ES-I3 (cell line): Measurements from ENCODE around the gene ZC3H7A.
"Not testable (repeated sequence)": the region's sequence is repeated elsewhere in the genome, so short reads cannot be mapped to it uniquely, and the experiment has no call there.

ENCODE experiments used
- H3K36me3 ChIP-seq: 2 replicates; pipeline ENCODE4 v1.6.1; 2013; ENCODE audit warnings: mild to moderate bottlenecking, low read length, control low read depth, moderate library complexity; ENCODE audit not compliant: insufficient read depth
- H3K4me1 ChIP-seq: 2 replicates; pipeline ENCODE4 v1.6.1; 2013; ENCODE audit warnings: mild to moderate bottlenecking, control low read depth, low read length; ENCODE audit not compliant: insufficient read depth
- H3K9ac ChIP-seq: 2 replicates; pipeline ENCODE4 v1.6.1; 2013; ENCODE audit warnings: low read depth, mild to moderate bottlenecking, low read length, moderate library complexity
- H3K9me3 ChIP-seq: 2 replicates; pipeline ENCODE4 v1.6.1; 2013; ENCODE audit warnings: mild to moderate bottlenecking, low read length, moderate library complexity; ENCODE audit not compliant: control insufficient read depth, insufficient read depth

Gene ZC3H7A, protein sequence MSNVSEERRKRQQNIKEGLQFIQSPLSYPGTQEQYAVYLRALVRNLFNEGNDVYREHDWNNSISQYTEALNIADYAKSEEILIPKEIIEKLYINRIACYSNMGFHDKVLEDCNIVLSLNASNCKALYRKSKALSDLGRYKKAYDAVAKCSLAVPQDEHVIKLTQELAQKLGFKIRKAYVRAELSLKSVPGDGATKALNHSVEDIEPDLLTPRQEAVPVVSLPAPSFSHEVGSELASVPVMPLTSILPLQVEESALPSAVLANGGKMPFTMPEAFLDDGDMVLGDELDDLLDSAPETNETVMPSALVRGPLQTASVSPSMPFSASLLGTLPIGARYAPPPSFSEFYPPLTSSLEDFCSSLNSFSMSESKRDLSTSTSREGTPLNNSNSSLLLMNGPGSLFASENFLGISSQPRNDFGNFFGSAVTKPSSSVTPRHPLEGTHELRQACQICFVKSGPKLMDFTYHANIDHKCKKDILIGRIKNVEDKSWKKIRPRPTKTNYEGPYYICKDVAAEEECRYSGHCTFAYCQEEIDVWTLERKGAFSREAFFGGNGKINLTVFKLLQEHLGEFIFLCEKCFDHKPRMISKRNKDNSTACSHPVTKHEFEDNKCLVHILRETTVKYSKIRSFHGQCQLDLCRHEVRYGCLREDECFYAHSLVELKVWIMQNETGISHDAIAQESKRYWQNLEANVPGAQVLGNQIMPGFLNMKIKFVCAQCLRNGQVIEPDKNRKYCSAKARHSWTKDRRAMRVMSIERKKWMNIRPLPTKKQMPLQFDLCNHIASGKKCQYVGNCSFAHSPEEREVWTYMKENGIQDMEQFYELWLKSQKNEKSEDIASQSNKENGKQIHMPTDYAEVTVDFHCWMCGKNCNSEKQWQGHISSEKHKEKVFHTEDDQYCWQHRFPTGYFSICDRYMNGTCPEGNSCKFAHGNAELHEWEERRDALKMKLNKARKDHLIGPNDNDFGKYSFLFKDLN

DNA sequence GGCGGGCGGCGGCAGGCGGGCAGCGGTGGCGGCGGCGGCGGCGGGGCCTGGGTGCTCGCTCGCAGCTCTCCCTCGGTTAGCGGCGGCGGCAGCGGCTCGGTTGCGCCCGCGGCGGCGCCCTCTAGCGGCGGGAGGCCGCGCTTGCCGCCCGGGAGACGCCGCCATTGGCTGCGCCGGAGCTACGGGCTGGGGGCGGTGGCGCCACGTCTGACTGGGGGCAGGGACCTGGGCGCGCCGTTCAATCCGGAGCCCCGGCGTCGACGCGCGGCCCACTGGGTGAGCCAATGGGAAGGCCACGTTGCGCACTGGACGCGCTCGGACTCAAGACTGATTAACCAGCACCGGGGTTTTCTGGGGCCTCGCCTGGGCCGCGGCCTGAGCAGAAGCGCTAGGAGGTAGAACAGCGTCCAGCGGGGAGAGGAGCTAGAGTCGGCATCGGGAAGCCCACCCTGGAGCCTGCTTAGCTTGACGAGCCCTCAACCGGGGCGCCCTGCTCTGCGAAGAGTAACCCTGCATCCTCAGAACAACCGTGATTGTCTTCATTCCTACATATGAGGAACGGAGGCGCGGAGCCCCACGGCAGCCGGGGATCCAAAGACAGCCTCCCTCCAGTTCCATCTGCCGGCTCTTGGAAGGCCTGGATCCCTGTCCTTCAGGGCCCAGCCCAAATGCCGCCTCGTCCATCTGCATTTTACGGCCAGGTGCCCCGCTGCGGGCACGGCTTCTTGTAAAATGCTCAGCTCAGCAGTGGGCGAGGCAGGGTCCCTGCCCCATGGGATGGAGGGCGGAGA is at the start of gene ZC3H7A:
ZC3H7A (minus strand) TSS at position 93 of the 791 bp plus-strand sequence. CDS start 14,904 bp downstream, outside the sequence.
- peaks cover 6% of the 10 kb centered on the region for H3K36me3 ChIP-seq
- no peaks in the 10 kb centered on the region for H3K9me3 ChIP-seq
- peaks cover 16% of the 10 kb centered on the region; the same call in 1 of the 2 replicates for H3K4me1 ChIP-seq
- peak within 1 kb of the TSS; percentile 97 for H3K9ac ChIP-seq

DNA sequence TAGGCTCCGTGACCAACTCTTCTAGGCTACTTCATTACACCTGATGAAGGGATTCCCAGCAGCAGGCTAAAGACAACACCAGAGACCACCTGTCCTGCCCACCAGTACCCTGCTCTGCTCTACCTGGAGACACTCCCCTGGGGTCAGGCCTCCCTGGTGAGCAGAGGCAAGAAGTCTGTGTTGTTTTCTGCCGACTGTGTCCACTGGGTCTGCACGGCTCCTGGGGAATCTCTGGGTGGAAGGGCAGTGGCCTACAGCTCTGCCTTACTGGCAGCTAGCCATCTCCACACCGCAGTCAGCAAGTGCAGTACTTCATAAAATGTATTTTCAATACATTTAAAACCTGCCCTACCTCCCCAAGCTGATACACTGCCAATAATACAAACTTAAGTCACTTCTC is 47.4 kb upstream of the ZC3H7A start:
- Histone ChIP-seq H3K9me3 (no peaks in the 10 kb centered on the region), H3K4me1 (no peaks in the 10 kb centered on the region), H3K9ac (no peak overlapping the region), H3K36me3 (peaks cover 69% of the 10 kb centered on the region)

DNA sequence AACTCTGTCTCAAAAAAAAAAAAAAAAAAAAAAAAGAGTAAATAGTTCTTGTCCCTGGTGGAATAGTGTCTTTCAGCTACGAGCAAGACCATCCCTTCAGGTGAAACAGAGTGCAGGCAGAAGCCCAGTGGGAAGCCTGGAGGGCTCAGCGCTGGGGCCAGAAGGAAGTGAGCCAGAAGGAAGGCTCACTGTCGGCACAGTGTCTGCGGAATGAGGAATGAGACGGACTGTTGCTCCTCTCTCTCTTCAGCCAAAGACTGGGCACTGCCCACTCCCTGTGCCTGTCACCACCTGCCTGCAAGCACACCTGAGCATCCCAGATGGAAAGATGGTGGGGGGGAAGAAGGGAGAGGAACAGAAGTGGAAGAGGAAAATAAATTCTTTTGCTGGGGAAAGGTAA is 46.8 kb upstream of the ZC3H7A start:
- Histone ChIP-seq H3K9ac (no peak overlapping the region), H3K36me3 (peaks cover 69% of the 10 kb centered on the region), H3K4me1 (no peaks in the 10 kb centered on the region), H3K9me3 (no peaks in the 10 kb centered on the region)

DNA sequence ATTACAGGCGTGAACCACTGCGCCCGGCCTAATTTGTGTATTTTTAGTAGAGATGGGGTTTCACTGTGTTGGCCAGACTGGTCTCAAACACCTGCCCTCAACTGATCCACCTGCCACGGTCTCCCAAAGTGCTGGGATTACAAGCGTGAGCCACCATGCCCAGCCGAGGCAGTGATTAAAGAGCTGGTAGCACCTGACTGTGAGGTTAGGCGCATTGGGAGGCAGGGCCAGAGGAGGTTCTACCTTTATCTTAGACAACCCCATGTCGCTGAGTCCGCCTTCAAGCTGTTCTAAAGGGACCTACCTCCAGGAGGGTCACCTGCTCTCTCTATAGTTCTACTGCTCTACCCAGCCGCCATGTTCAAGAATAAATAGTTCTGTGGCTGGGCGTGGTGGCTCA is 46.1 kb upstream of the ZC3H7A start:
- Histone ChIP-seq H3K4me1 (no peaks in the 10 kb centered on the region), H3K9ac (no peak overlapping the region), H3K9me3 (no peaks in the 10 kb centered on the region), H3K36me3 (peaks cover 70% of the 10 kb centered on the region)

DNA sequence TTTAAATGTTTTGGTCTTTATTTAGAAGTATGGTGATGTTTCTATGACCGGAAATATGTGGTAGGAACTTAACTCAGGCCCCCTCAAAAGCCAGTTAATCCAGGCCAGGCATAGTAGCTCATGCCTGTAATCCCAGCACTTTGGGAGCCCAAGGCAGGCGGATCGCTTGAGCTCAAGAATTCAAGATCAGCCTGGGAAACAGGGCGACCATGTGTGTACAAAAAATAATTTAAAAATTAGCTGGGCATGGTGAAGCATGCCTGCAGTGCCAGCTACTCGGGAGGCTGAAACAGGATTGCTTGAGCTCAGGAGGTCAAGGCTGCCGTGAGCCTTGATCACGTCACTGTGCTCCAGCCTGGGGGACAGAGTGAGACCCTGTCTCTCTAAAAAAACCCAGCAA is 44.0 kb upstream of the ZC3H7A start:
- no peaks in the 10 kb centered on the region for H3K9me3 ChIP-seq
- H3K9ac ChIP-seq, result no peak overlapping the region
- peaks cover 76% of the 10 kb centered on the region for H3K36me3 ChIP-seq
- H3K4me1 ChIP-seq, result peaks cover 13% of the 10 kb centered on the region

DNA sequence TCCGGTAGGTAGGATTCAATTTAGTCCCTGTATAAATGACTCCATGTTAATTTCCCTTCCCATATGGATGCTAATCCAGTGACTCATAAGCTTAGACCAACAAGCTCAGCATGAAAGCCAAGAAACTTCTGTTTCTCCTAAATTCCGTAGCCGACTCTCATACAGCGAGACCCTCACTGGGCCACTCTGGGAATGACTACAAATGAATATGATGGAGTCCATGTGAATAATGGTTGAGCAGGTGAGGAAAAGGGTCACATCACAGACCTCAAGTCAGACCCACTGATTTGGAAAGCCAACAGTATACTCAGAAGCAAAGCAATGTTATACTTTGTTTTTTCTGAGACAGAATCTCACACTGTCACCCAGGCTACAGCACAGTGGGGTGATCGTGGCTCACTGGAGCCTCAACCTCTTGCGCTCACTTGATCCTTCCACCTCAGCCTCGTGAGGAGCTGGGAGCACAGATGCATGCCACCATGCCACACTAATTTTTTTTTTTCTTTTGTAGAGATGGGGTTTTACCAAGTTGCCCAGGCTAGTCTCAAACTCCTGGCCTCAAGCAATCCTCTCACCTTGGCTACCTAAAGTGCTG is 39.7 kb upstream of the ZC3H7A start:
- Histone ChIP-seq H3K36me3 (peaks cover 46% of the 10 kb centered on the region), H3K9ac (no peak overlapping the region), H3K9me3 (no peaks in the 10 kb centered on the region), H3K4me1 (peaks cover 16% of the 10 kb centered on the region)

DNA sequence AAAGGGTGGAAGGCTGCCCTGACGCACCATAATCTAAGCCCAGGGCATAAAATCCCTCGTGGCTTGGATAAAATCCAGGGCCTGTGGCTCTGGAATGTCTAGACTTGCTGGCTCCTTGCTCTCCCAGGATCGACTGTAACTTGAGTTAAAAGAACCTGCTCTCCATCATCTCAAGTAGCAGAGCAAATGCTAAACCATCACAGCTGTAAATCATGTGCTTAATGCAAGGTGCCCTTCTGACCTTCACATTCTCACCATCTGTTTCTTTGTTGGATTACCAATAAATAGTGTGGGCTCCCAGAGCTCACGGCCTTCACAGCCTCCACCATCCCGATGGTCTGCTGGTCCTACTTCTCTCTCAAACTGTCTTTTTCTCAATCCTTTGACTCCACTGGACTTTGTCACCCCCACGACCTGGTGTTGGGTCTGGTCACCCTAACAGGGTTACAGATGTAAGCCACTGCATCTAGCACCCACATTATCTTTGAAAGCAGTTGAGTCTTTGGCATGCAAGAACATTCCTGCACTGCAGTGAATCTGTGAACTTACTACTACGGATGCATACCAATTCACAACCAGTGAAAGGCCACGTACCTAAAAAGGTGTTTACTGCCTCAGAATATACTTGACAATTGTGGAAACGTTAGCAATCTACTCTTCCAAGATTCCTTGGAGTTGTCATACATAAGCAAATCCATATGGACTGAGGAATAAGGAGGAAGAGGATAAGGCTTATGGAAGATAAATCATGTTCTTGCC is 39.0 kb upstream of the ZC3H7A start:
- H3K9ac ChIP-seq, result no peak overlapping the region
- H3K4me1 ChIP-seq, result peaks cover 16% of the 10 kb centered on the region
- no peaks in the 10 kb centered on the region for H3K9me3 ChIP-seq
- H3K36me3 ChIP-seq, result peaks cover 39% of the 10 kb centered on the region

DNA sequence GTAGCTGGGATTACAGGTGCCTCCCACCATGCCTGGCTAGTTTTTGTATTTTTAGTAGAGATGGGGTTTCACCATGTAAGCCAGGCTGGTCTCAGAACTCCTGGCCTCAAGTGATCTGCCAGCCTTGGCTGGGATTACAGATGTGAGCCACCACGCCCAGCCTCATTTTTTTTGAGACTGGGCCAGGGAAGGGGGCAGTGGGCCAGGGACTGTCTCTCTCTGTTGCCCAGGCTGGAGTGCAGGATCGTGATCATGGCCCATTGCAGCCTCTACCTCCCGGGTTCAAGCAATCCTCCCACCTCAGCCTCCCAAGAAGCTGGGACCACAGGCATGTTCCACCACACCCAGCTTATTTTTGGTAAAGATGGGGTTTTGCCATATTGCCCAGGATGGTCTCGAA is 38.3 kb upstream of the ZC3H7A start:
- no peak overlapping the region for H3K9ac ChIP-seq
- peaks cover 31% of the 10 kb centered on the region for H3K36me3 ChIP-seq
- no peaks in the 10 kb centered on the region for H3K9me3 ChIP-seq
- peaks cover 16% of the 10 kb centered on the region for H3K4me1 ChIP-seq

DNA sequence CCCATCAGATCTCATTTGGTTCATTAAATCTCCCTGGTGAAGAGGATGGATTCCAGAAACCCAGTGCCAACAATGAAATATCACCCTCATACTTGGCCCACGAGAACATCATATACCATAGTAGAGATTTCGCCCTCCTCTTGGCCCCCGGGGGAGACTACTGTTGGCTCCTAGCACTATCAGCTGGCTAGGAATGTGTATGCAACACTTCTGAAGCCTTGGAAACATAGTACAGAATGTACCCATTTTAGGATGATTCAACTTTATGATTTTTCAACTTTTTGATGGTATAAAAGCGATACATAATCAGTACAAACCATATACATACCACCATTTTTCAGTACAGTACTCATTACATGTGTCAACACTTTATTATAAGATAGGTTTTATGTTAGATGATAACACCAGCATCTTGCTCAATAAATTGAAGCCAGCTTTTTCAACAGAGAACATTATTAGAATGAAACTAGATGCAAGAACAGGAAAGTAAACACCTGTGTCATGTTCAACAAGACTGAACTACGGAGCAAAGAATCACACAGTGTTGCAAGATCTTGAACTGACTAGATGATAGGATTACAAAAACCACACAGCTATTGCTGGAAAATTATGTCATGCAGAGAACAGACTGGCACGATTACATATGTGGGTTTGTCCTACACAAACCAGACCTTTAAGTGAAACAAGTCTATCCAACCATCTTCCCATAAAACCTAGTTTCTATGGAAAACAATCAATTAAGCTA is 37.1 kb upstream of the ZC3H7A start:
- no peak overlapping the region for H3K9ac ChIP-seq
- H3K36me3 ChIP-seq, result peaks cover 20% of the 10 kb centered on the region
- no peaks in the 10 kb centered on the region for H3K9me3 ChIP-seq
- peaks cover 16% of the 10 kb centered on the region for H3K4me1 ChIP-seq

DNA sequence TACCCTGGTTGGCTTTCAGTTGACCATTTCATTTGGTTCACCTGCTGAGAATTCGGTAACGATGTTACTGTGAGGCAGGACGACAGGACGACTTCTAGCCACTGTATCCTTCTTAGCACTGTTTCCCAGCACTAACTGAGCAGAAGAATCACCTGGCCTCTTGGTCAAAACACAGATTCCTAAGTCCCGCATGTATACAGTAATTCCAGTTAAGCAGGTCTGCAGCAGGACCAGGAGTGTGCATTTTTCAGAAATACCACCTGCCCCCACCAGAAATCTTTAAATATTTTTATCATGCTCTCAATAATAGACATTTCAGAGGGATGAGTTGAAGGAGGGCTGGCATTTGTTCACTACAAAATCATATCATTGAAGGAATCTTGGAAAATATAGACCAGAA is 31.6 kb upstream of the ZC3H7A start:
- no peak overlapping the region for H3K9ac ChIP-seq
- no peaks in the 10 kb centered on the region for H3K36me3 ChIP-seq
- no peaks in the 10 kb centered on the region for H3K4me1 ChIP-seq
- H3K9me3 ChIP-seq, result no peaks in the 10 kb centered on the region

DNA sequence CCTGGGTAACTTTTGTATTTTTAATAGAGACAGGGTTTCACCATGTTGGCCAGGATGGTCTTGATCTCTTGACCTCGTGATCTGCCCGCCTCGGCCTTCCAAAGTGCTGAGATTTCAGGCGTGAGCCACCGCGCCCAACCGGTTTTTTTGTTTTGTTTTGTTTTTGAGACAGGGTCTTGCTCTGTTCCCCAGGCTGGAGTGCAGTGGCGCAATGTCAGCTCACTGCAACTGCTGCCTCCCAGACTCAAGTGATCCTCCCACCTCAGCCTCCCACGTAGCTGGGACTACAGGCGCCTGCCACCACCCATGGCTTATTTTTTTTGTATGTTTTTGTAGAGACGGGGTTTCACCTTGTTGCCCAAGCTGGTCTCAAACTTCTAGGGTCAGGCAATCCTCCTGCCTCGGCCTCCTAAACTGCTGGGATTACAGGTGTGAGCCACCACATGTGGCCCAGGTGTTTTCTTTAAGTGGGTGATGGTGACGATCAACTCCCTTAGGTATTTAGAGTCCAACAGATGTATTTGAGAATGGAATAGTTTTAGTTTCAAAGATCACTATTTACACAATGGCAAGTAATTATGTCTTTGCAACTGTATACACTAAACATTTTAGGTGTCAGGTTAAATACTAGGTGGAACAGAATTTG is 28.6 kb upstream of the ZC3H7A start:
- H3K36me3 ChIP-seq, H3K4me1 ChIP-seq, H3K9ac ChIP-seq, H3K9me3 ChIP-seq: not testable (repeated sequence)

DNA sequence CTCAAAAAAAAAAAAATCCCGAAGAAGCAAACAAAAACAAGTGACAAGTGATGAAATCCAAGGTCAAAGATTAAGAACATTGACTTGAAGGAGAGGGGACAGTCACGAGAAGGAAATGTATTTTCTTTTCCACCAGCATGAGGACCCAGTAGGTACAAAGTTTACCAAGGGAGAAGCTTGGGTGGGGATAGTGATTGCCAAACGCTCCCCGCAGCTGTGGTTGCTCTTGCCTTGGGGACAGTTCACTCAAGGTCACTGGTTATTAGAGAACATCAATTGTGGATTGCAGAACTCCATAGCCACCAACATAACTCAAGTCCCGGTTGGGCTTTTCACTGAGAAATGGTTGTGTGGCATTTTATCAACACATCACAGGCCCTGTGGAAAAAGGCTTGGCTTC is 27.3 kb upstream of the ZC3H7A start:
- peaks cover 4% of the 10 kb centered on the region; the same call in 1 of the 2 replicates for H3K4me1 ChIP-seq
- H3K36me3 ChIP-seq, result no peaks in the 10 kb centered on the region
- no peaks in the 10 kb centered on the region for H3K9me3 ChIP-seq
- H3K9ac ChIP-seq, result no peak overlapping the region
